ENCODE measurements around the gene COL27A1.
"Not testable (repeated sequence)": the region's sequence is repeated elsewhere in the genome, so short reads cannot be mapped to it uniquely, and the experiment has no call there.

COL27A1 gene

DNA sequence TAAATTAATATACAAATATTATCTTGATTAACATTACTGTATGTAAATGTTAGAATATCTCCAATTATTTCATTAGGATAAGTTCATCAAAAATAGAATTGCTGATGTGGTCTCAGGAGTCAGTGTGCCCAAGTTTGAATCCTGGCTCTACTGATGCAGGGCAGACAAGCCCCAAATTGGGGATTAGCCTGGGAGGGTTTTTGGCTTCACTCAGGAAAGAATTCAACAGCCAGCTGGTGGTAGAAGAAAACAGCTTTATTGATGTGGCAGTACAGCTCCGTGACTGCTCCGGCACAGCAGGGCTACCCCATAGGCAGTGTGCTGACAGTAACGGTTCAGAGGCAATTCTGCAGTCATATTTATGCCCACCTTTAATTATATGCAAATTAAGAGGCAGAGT, 32.5 kb downstream of the COL27A1 start:
- Histone ChIP-seq H3K4me3 (ENCODE audit: low read depth, low read length) (no peak overlapping the region), H3K4me1 (ENCODE audit: control insufficient read depth, insufficient read depth, low read length, unreplicated experiment) (no peaks in the 10 kb centered on the region), H3K27ac (ENCODE audit: low read depth, low read length) (no peak overlapping the region), H2AFZ (ENCODE audit: low read length, unreplicated experiment) (no peak overlapping the region), H3K27me3 (ENCODE audit: insufficient read depth, low read length) (no peaks in the 10 kb centered on the region), H3K36me3 (ENCODE audit: insufficient read depth, low read length) (peaks cover 6% of the 10 kb centered on the region), H3K79me2 (ENCODE audit: control insufficient read depth, insufficient read depth, low read length, unreplicated experiment) (no peaks in the 10 kb centered on the region)

- H3K27me3 ChIP-seq (ENCODE audit: insufficient read depth, low read length) = no peaks in the 10 kb centered on the region
- no peak overlapping the region for H3K4me3 ChIP-seq (ENCODE audit: low read depth, low read length)
- H2AFZ ChIP-seq (ENCODE audit: low read length, unreplicated experiment) = no peak overlapping the region
- no peaks in the 10 kb centered on the region for H3K79me2 ChIP-seq (ENCODE audit: control insufficient read depth, insufficient read depth, low read length, unreplicated experiment)
- H3K4me1 ChIP-seq (ENCODE audit: control insufficient read depth, insufficient read depth, low read length, unreplicated experiment) = no peaks in the 10 kb centered on the region
- H3K36me3 ChIP-seq (ENCODE audit: insufficient read depth, low read length) = peaks cover 6% of the 10 kb centered on the region
- H3K27ac ChIP-seq (ENCODE audit: low read depth, low read length) = no peak overlapping the region
Observed at GRCh38 chr9:114189823-114190562, 34.7 kb downstream of the COL27A1 start.

DNA sequence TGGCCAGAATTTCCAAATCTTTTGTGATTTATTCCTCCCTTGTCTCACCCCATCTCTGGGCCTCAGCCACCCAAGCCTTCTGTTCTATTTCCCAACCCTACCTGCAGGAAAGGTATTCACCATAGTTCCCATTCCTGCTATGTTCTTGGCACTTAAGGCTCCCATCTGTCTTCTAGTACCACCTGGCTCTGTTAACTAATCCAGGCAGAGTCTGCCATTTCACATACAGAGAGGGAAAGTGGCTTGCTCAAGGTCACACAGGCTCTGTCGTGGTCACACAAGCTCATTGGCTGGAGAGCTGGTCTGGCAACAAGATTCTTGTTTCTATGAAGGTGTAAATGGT, 35.2 kb downstream of the COL27A1 start:
- no peak overlapping the region for H2AFZ ChIP-seq (ENCODE audit: low read length, unreplicated experiment)
- H3K79me2 ChIP-seq (ENCODE audit: control insufficient read depth, insufficient read depth, low read length, unreplicated experiment) = no peaks in the 10 kb centered on the region
- H3K4me3 ChIP-seq (ENCODE audit: low read depth, low read length) = no peak overlapping the region
- H3K4me1 ChIP-seq (ENCODE audit: control insufficient read depth, insufficient read depth, low read length, unreplicated experiment) = no peaks in the 10 kb centered on the region
- no peak overlapping the region for H3K27ac ChIP-seq (ENCODE audit: low read depth, low read length)
- peaks cover 6% of the 10 kb centered on the region for H3K36me3 ChIP-seq (ENCODE audit: insufficient read depth, low read length)
- no peaks in the 10 kb centered on the region for H3K27me3 ChIP-seq (ENCODE audit: insufficient read depth, low read length)

DNA sequence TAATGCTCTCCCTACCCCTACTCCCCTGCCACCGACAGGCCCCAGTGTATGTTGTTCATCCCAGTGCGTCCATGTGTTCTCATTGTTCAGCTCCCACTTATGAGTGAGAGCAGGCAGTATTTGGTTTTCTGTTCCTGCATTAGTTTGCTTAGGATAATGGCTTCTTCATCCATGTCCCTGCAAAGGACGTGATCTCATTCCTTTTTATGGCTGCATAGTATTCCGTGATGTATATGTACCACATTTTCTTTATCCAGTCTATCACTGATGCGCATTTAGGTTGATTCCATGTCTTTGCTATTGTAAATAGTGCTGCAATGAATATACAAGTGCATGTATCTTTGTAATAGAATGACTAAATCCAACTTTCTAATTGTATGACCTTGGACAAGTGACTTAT, 36.1 kb downstream of the COL27A1 start:
- H3K79me2 ChIP-seq (ENCODE audit: control insufficient read depth, insufficient read depth, low read length, unreplicated experiment); H2AFZ ChIP-seq (ENCODE audit: low read length, unreplicated experiment); H3K27ac ChIP-seq (ENCODE audit: low read depth, low read length); H3K27me3 ChIP-seq (ENCODE audit: insufficient read depth, low read length); H3K4me3 ChIP-seq (ENCODE audit: low read depth, low read length); H3K4me1 ChIP-seq (ENCODE audit: control insufficient read depth, insufficient read depth, low read length, unreplicated experiment); H3K36me3 ChIP-seq (ENCODE audit: insufficient read depth, low read length): not testable (repeated sequence)

DNA sequence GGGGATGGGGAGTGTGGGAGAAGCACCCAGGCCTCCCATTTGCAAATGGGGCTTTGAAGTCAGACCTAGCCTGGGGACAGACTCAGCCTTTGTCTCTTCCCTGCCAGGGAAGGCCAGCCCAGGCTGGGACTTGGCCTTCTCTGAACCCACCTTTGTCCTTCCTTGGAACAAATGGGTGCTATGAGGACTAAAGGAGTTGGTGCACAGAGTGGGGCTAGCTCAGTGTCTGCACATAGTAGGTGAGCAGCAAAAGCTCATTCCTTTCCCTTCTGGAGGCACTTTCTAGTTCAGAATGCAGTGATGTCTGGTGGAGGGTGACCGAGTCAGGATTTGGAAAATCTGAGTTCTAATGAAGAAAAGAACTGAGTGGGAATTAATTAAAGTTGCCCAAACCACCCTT, 37.2 kb downstream of the COL27A1 start:
- H3K79me2 ChIP-seq (ENCODE audit: control insufficient read depth, insufficient read depth, low read length, unreplicated experiment) = no peaks in the 10 kb centered on the region
- H2AFZ ChIP-seq (ENCODE audit: low read length, unreplicated experiment) = no peak overlapping the region
- H3K4me3 ChIP-seq (ENCODE audit: low read depth, low read length) = no peak overlapping the region
- no peak overlapping the region for H3K27ac ChIP-seq (ENCODE audit: low read depth, low read length)
- peaks cover 6% of the 10 kb centered on the region for H3K36me3 ChIP-seq (ENCODE audit: insufficient read depth, low read length)
- no peaks in the 10 kb centered on the region for H3K27me3 ChIP-seq (ENCODE audit: insufficient read depth, low read length)
- no peaks in the 10 kb centered on the region for H3K4me1 ChIP-seq (ENCODE audit: control insufficient read depth, insufficient read depth, low read length, unreplicated experiment)

- Histone ChIP-seq H2AFZ (ENCODE audit: low read length, unreplicated experiment) (no peak overlapping the region), H3K27ac (ENCODE audit: low read depth, low read length) (no peak overlapping the region), H3K36me3 (ENCODE audit: insufficient read depth, low read length) (peaks cover 6% of the 10 kb centered on the region), H3K4me1 (ENCODE audit: control insufficient read depth, insufficient read depth, low read length, unreplicated experiment) (no peaks in the 10 kb centered on the region), H3K27me3 (ENCODE audit: insufficient read depth, low read length) (no peaks in the 10 kb centered on the region), H3K79me2 (ENCODE audit: control insufficient read depth, insufficient read depth, low read length, unreplicated experiment) (no peaks in the 10 kb centered on the region), H3K4me3 (ENCODE audit: low read depth, low read length) (no peak overlapping the region)
Observed at GRCh38 chr9:114193090-114193489, 37.8 kb downstream of the COL27A1 start.

DNA sequence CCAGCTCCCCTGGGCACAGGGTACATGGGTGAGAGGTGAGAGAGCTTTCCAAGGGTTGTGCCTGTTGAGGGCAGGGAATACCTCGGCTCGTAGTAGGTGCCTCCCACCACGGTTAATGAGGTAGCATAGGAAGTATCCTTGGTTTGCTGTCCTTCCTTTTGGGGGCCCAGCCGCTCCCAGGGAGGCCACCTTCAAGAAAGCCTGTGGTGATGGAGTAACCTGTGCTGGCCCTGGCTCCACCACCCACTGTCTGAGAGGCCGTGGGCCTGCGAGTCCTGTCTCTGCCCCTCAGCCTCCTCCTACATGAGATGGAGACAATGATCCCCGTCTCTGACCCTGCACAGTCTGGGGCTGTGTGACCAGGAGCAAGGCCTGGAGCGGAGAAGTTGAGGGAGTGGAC, 40.8 kb downstream of the COL27A1 start:
- Histone ChIP-seq H3K36me3 (ENCODE audit: insufficient read depth, low read length) (no peaks in the 10 kb centered on the region), H3K27ac (ENCODE audit: low read depth, low read length) (no peak overlapping the region)

GRCh38 chr9:114196979-114197622, 41.8 kb downstream of the COL27A1 start:
- Histone ChIP-seq H3K27ac (ENCODE audit: low read depth, low read length) (no peak overlapping the region), H3K36me3 (ENCODE audit: insufficient read depth, low read length) (no peaks in the 10 kb centered on the region), H2AFZ (ENCODE audit: low read length, unreplicated experiment) (no peak overlapping the region), H3K4me3 (ENCODE audit: low read depth, low read length) (no peak overlapping the region), H3K79me2 (ENCODE audit: control insufficient read depth, insufficient read depth, low read length, unreplicated experiment) (no peaks in the 10 kb centered on the region), H3K4me1 (ENCODE audit: control insufficient read depth, insufficient read depth, low read length, unreplicated experiment) (no peaks in the 10 kb centered on the region), H3K27me3 (ENCODE audit: insufficient read depth, low read length) (no peaks in the 10 kb centered on the region)

More for the DNA sequence above, 40.8 kb downstream of the COL27A1 start:
- Histone ChIP-seq H3K4me1 (ENCODE audit: control insufficient read depth, insufficient read depth, low read length, unreplicated experiment) (no peaks in the 10 kb centered on the region), H3K79me2 (ENCODE audit: control insufficient read depth, insufficient read depth, low read length, unreplicated experiment) (no peaks in the 10 kb centered on the region), H2AFZ (ENCODE audit: low read length, unreplicated experiment) (no peak overlapping the region), H3K27me3 (ENCODE audit: insufficient read depth, low read length) (no peaks in the 10 kb centered on the region), H3K4me3 (ENCODE audit: low read depth, low read length) (no peak overlapping the region)

GRCh38 chr9:114198249-114199040, 43.1 kb downstream of the COL27A1 start:
- H3K27ac ChIP-seq (ENCODE audit: low read depth, low read length) = no peak overlapping the region
- no peaks in the 10 kb centered on the region for H3K27me3 ChIP-seq (ENCODE audit: insufficient read depth, low read length)
- peaks cover 5% of the 10 kb centered on the region for H3K4me1 ChIP-seq (ENCODE audit: control insufficient read depth, insufficient read depth, low read length, unreplicated experiment)
- H3K79me2 ChIP-seq (ENCODE audit: control insufficient read depth, insufficient read depth, low read length, unreplicated experiment) = no peaks in the 10 kb centered on the region
- no peak overlapping the region for H2AFZ ChIP-seq (ENCODE audit: low read length, unreplicated experiment)
- H3K4me3 ChIP-seq (ENCODE audit: low read depth, low read length) = no peak overlapping the region
- no peaks in the 10 kb centered on the region for H3K36me3 ChIP-seq (ENCODE audit: insufficient read depth, low read length)

DNA sequence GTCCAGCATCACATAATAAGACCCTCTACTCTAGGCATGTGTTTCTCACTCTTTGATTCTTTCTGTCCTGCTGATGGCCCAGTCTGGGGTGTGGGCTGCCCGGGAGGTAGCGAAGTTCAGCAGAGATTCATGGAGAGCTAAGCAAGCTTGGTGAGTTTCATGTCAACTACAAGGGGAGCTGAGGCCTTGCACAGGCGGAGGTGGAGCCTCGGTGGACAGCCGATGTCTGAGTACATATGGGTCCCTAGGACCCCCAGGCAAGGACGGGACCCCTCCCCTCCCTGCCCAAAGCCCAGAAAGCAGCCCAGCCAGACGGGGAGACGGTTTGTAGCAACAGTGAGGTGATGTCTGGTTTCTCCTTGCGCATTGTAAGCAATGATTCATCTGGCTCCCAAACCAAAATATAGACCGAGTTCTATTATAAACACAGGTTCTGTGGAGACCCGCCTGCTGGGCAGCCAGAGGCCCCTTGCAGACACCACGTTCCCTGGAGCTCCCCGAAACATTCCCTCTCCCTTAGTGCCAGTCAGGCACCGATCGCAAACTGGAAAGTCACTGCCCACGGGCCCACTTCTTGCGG, 45.5 kb downstream of the COL27A1 start:
- no peak overlapping the region for H3K4me3 ChIP-seq (ENCODE audit: low read depth, low read length)
- H2AFZ ChIP-seq (ENCODE audit: low read length, unreplicated experiment) = no peak overlapping the region
- peaks cover 8% of the 10 kb centered on the region for H3K4me1 ChIP-seq (ENCODE audit: control insufficient read depth, insufficient read depth, low read length, unreplicated experiment)
- H3K27me3 ChIP-seq (ENCODE audit: insufficient read depth, low read length) = no peaks in the 10 kb centered on the region
- H3K36me3 ChIP-seq (ENCODE audit: insufficient read depth, low read length) = no peaks in the 10 kb centered on the region
- no peak overlapping the region for H3K27ac ChIP-seq (ENCODE audit: low read depth, low read length)
- H3K79me2 ChIP-seq (ENCODE audit: control insufficient read depth, insufficient read depth, low read length, unreplicated experiment) = no peaks in the 10 kb centered on the region

Data from ACC112 (cell line).